WI38 (cell line): ENCODE measurements around the gene USP32.

ENCODE experiments used
- H3K4me3 ChIP-seq: 2 replicates; pipeline ENCODE4 v1.5.1; 2011; ENCODE audit warnings: low read depth, mild to moderate bottlenecking, control low read depth, low read length
- TF ChIP-seq, protein P1 (sequence below): IDR thresholded peaks from 2 replicates; pipeline ENCODE4 v1.5.1; 2012; ENCODE audit warnings: low read depth, mild to moderate bottlenecking, control low read depth, low read length

The USP32 gene

DNA sequence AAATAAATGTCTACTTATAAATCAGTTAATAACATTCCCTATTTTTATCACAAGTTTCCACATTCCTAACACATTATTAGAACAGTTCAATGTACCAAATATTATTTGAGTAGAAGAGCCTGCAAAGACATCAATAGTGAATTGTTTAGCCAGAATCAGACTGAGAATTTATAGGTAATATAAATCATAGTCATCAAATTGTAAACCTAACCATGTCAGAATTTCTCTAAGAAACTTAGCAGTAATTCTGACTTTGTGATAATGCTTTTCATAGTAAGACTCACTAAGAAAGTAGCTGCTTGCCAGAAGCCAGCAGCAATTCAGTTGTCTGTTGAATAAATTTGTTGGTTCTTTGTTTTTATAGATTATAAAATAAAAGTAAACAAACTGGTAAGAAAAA, 111.3 kb downstream of the USP32 start:
- no peak overlapping the region for H3K4me3 ChIP-seq
- TF ChIP-seq, protein P1, sequence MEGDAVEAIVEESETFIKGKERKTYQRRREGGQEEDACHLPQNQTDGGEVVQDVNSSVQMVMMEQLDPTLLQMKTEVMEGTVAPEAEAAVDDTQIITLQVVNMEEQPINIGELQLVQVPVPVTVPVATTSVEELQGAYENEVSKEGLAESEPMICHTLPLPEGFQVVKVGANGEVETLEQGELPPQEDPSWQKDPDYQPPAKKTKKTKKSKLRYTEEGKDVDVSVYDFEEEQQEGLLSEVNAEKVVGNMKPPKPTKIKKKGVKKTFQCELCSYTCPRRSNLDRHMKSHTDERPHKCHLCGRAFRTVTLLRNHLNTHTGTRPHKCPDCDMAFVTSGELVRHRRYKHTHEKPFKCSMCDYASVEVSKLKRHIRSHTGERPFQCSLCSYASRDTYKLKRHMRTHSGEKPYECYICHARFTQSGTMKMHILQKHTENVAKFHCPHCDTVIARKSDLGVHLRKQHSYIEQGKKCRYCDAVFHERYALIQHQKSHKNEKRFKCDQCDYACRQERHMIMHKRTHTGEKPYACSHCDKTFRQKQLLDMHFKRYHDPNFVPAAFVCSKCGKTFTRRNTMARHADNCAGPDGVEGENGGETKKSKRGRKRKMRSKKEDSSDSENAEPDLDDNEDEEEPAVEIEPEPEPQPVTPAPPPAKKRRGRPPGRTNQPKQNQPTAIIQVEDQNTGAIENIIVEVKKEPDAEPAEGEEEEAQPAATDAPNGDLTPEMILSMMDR = no peak

GRCh38 chr17:60278237-60278636, 113.7 kb downstream of the USP32 start:
- TF ChIP-seq, protein P1 = no peak
- H3K4me3 ChIP-seq = no peak overlapping the region

GRCh38 chr17:60277258-60277657, 114.7 kb downstream of the USP32 start:
- TF ChIP-seq, protein P1 = no peak
- no peak overlapping the region for H3K4me3 ChIP-seq

DNA sequence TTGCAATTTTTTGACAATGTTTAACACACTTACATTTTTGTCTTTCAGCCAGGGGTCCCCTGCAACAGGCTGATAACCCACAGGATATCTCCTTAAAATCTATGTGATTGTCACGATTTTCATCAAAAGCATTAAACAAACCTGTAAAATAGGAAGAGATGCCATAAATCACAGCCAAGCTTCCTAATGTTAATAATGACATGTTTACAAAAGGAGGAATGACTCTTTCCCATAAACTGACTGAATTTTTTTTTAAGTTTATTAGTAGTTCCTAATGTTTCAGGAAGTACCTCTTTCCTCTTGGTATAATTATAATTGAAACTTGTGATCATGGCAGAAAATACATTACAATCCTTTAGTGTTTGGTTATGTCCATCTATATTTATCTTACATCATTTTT, 122.5 kb downstream of the USP32 start:
- no peak overlapping the region for H3K4me3 ChIP-seq
- TF ChIP-seq, protein P1 = no peak

- TF ChIP-seq, protein P1 = no peak
- no peak overlapping the region for H3K4me3 ChIP-seq
Observed at GRCh38 chr17:60260540-60260939, 131.4 kb downstream of the USP32 start.

GRCh38 chr17:60258313-60258712, 133.6 kb downstream of the USP32 start:
- no peak overlapping the region for H3K4me3 ChIP-seq
- TF ChIP-seq, protein P1 = no peak

- no peak overlapping the region for H3K4me3 ChIP-seq
- TF ChIP-seq, protein P1 = no peak
Observed at GRCh38 chr17:60256174-60256573, 135.8 kb downstream of the USP32 start.
